Bone marrow (tissue), 2 donors: Measurements from ENCODE around the gene RAD51B.
"Not testable (repeated sequence)": the region's sequence is repeated elsewhere in the genome, so short reads cannot be mapped to it uniquely, and the experiment has no call there.

Experiments used
- DNase-seq, 2 donors: peaks; one replicate each; lab custom pipeline; 2025; lab: John Stamatoyannopoulos, UW

RAD51B gene

GRCh38 chr14:68176687-68177086 is 357.1 kb downstream of the RAD51B start:
- DNase-seq, result no peak

- no peak for DNase-seq
Measured at GRCh38 chr14:68177728-68178127, 358.1 kb downstream of the RAD51B start.

GRCh38 chr14:68178282-68178681 is 358.7 kb downstream of the RAD51B start:
- DNase-seq, result no peak

DNA sequence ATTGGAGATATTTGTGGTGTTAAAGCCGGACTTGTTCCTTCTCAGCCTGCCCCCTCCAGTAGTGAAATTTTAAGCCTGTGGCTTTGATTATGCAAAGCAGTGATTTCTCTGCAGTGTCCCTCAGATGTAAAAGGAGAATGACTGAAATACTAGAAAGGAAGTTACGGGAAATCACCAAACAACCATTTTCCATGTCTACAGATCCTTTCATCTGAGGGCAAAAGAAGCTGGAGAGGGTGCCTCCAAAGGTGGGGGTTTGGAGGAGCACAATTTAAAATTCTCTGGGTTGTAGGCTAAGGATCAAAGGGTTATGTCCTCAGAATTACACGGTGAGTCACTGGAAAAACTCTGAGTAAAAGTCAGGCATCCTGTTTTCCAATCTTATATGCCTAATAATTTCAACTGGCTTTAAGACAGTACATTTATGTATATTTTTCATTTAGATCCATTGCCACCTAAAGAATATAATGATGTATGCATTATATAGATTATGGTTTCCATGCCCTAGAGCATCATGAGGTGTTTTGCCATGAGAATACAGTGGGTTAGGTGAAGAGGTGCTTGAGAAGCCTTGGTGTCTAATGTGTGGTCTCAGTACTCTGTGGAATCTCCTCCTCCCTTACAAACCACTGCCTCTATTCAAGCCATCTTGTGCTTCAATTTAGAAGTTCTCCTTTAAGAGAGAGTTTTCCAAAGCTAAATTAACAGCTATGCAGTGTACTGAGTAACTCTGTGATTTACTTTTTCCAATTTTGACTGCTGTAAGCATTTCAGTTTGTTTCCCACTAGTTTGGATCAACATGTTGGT is 362.1 kb downstream of the RAD51B start:
- DNase-seq, result no peak

DNA sequence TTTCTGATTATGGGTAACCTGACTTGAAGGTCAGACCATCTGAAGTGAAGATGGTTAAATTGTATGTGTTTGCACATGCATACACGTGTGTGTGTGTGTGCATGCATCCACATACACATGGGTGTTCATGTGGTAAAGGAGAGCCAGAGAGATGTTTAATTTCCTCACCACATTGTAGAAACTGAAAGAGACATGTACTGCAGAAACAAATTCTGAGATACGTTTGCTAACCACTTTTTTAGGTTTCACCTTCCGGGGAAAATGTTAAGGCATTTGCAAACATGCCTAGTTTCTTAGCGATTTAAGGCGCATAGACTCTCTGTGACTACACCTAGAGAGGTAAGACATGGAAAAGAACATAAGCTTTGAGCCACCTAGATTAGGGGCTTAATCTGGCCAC is 362.9 kb downstream of the RAD51B start:
- no peak for DNase-seq

GRCh38 chr14:68186500-68187276 is 367.1 kb downstream of the RAD51B start:
- not testable (repeated sequence) for DNase-seq

DNA sequence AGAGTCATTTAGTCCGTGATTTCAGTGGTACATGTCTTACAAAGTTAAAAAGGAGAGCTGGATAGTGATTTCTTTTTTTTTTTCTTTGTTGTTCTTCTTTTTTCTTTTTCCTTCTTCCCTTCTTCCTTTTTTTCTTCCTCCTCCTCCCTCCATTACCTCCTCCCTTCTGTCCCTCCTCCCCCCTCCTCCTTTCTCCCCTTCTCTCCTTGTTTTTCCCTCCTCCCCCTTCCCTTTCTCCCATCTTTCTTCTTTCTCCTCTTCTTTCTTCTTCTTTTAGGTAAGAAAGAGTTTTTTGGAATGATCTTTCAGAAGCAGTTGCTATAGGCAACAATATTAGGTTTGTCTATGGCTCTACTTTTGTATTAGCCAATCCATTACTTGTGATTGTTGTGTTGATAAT is 368.6 kb downstream of the RAD51B start:
- no peak for DNase-seq

DNA sequence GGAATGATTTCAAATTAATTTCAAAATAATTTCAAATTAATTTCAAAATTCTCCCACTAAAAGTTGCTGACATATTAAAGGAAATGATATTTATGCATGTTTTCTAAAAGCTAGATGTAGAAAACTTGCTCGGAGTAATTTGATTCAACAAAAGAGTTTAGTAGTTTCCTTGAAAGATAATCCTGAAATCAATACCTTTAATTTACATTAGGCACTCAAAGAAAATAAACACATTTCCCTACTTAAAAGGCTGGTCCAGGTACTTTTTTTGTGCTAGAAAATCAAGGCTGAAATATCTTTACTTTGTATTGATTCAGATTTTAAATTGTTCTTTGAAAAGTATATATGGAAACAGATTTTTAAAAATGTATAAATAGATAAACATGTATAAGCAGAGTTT is 370.5 kb downstream of the RAD51B start:
- DNase-seq, result no peak

DNA sequence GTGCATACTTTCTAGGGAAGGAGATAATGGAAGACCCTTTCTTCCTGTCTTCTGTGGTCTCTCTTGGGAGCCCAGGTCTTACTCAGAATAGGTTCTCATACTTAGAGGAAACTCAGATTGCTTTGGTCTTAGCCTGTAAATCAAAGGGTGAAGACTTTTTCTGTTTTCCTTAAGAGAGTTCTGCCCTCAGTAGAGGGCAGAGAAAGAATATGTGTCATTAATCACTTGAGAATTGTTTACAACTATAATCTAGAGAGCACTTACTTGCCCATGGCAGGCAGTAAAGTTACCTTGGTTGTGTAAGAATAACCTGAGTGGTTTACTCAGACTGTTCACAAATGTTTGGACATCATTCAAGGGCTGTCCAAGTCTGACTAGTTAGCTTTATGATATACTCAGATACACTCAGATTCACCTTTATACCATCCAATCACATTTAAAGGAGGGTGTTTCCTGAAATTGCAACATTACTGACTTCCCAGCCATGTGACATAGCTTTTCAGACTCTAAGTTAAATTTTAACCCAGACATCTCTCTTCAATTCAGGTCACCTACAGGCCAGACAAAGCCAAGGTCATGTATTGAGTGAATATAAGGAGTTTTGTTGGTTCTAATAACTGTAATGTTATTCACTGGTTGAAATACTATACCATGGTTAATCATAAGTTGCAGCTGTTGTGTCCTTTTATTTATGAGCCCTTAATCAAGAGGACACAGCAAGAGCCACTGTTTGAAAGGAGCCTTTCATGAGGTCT is 372.2 kb downstream of the RAD51B start:
- DNase-seq, result no peak

DNA sequence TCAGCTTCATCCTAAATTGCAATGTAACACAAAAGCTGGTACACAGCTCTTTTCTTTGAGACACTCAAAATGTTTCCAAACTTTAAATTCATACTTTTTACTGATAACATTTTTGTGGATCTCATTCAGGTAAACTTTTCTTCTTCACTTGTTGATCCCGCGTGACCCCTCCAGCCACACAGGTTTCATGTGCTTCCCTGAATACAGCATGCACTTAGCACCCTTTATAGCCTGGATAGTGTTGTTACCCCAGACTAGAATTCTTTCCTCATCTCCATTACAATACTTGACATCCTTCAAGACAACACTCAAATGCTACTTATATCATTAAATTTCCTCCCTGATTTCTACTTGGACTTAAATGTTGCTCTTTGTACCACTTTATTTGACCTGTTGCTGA is 373.4 kb downstream of the RAD51B start:
- no peak for DNase-seq

DNA sequence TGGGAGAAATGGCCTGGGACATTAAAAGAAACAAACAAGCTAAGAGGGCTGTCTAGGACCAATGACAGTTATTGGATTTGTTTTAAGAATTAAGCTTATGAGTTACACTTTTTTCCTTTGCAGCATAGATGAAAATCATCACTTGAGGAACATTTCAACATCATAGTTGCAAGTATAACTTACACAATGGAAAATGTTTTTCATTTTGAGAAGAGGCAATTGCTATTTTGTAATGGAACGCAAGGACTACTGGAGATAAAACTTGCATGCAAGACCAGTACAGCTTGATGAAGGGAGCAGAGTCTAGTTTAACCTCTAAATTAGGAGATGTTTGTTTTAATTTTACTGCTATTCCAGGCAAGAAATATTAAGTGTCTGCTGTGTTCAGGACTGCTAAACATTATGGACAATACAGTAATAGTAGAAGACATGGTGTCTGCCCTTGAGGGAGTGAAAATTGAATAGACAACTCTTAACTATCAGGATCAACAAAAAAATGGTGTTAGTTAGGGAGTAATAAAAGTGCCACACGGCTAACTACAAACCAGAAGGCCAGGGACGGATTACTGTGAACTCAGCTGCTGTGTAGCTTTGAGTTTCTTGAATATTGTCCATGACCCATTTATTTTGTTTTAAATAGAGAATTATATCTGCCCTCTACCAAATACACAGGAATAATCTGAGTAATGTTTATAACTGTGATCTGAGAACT is 374.5 kb downstream of the RAD51B start:
- DNase-seq, result no peak

- no peak for DNase-seq
Measured at GRCh38 chr14:68195126-68195525, 375.5 kb downstream of the RAD51B start.

DNA sequence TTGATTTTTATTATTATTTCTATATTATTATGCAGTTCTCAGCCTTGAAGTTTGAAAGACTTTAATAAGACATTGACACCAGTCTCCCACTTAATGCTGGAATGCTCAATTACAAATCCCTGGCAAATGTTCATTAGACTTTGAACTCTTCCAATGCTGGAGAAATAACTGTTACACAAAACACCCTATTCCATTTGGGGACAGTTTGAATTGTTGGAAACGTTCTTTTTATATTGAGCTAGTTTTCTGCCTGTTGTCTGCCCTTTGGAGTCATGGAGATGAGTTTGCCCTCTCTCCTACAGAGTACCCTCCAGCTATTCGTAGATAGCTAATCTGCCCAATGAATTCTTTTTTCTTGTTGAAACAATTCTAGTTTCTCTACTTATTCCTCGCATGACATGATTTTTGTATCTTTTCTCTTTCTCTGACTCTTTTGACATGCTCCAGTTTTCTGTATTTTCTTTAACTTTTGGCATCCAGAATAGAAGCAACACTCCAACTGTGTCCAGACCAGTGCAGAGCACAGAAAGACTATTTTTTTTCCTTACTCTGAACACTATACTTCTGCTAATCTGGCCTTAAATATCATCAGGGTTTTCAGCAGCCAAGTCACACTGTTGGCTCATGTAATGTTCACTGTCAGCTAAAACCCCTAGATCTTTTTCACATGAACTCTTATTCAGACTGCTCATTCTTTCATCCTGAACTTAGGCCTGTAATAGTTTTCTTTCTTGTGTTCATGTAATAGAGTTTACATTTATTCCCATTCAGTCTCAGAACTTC is 379.3 kb downstream of the RAD51B start:
- no peak for DNase-seq

GRCh38 chr14:68199554-68200151 is 380.1 kb downstream of the RAD51B start:
- DNase-seq, result no peak

DNA sequence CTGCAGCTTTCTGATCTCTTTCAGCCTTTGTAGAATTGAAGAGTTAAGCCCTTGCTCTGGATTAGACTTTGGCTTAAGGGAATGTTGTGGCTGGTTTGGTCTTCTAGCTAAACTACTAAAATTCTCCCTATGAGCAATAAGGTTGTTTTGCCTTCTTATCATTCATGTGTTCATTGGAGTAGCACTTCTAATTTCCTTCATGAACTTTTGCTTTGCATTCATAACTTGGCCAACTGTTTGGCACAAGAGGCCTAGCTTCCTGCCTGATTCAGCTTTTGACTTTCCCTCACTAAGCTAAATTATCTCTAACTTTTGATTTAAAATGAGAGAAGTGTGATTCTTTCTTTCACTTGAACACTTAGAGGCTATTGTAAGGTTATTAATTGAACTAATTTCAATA is 384.3 kb downstream of the RAD51B start:
- no peak for DNase-seq

DNA sequence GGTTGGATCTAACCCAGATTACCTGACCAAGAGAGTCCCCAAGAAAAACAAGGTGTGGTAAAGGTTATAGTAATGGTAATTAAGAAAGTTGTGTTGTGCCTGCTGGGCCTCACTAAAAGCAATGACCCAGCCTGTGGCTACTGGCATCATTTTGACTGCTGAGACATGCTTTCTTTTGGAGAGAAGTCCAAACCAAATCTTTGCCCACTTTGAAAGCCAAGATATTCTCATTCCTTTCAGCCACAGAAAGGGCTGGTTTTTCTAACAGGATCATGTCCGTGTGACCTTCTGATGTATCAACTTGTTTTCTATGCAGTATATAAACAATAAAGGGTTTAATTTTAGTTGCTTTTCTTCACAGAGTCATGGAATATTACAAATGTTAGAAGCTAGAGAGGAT is 388.6 kb downstream of the RAD51B start:
- no peak for DNase-seq

GRCh38 chr14:68208626-68209317 is 389.2 kb downstream of the RAD51B start:
- DNase-seq, result no peak

DNA sequence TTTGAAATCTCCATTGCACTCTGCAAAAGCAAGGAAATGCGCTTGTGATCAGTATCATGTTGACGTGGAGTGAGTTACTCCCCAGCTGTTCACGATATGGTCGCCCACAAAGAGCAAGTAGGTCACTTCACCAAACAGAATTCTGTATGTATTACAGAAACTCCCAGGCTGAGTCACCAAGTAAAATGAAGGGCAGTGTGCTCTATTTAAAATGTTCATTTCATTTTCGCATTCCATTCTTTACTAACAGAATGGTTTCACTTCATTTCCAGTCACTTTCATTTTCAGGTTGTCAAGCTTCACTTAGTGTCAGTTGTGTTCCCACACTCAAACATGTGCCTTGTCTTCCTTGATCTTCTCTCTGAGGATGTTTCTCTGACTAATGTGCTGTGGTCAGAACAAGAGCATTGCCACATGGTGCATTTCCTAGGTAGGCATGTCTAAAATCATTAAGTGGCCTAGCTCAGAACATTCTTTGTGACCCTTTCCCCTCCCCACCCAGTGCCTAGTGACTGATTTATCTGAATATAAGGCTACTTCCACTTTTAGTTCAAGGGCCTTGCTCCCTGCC is 391.2 kb downstream of the RAD51B start:
- DNase-seq, result peak; percentile 18 to 100

DNA sequence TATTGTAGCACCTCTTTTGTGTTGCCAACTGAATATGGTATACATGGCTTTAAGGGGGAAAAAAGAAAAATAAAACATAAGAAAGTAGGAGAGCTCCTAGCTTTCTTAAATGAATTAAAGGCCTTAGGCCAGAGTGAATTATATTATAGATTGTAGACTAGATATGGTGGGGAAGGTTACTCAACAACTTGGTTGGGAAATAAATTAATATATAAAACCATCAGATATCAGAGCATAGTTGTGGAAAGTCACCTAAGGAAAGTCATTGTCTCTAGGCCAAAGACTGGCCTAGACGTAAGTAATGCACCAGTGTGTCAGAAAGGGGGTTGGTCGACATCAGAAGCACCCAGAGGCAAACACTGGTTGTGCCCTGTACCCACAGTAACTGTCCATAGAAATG is 391.8 kb downstream of the RAD51B start:
- DNase-seq, result no peak

- no peak for DNase-seq
Measured at GRCh38 chr14:68211886-68212285, 392.3 kb downstream of the RAD51B start.
